G401.6 (cell line): ENCODE measurements around the gene KLHL28.

Experiments
- FAIRE-seq: peaks from 2 replicates; lab custom pipeline; 2012; peaks lifted over from hg19 to GRCh38; lab: Jason Lieb, UNC

The KLHL28 gene

DNA sequence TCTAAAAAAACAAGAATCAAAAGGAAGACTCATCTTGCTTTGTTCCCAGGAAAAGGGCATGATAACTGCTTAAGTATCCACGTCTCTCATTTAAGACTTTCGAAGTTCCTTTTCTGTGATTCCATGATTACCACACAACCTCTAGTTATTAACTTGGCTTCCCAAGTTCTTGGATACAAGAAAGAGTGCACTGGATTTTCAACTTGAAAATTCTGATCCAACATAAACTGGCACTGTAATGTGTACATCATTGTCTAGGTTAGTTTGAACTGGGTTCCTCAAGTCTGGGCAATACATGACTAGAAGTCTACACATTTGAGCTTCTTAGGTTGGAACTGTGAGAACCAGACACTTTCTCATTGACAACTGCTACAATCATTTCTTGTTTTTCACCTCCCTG lies 1.6 kb downstream of the KLHL28 start:
- no peak for FAIRE-seq

DNA sequence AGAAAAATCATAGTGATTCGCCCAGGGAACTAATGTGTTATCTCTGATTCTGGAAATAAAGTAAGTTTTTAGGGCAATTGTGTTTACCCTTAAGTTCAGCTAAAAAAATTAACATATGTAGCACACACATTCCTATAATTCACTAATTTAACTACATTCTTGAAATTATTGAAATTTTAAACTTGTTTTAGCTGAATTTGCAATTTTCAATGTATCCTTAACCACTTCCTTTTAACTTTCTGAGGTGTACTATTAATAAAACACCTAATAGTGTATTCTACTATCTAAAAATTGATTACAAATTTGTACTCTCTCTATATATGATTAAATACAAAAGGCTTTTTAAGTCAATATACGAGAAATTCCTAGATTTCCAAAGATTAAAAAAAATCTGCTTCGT lies 2.2 kb downstream of the KLHL28 start:
- FAIRE-seq = no peak

DNA sequence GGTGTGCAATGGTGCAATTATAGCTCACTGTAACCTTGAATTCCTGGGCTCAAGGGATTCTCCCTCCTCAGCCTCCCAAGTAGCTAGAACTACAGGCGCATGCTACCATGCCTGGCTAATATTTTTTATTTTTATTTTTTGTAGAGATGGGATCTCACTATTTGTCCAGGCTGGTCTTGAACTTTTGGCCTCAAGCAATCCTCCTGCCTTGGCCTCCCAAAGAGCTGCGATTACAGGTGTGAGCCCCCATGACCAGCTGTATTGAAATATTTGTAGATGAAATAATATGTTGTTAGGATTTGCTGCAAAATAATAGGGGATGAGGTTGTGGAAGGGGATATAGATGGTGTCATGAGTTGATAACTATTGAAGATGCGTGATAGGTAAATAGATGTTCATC lies 4.9 kb downstream of the KLHL28 start:
- FAIRE-seq = no peak

DNA sequence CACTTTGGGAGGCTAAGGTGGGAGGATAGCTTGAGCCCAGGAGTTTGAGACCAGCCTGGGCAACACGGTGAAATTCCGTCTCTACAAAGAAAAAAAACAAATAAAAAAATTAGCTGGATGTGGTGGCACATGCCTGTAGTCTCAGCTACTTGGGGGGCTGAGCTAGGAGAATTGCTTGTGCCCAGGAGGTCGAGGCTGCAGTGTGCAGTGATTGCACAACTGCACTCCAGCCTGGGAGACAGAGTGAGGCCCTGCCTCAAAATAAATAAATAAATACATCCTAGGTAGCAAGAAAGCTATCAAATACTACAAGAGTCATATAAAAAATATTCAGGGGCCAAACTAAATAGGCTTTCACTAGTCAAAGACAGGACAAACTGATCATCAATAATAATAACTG lies 6.2 kb downstream of the KLHL28 start:
- FAIRE-seq = no peak

DNA sequence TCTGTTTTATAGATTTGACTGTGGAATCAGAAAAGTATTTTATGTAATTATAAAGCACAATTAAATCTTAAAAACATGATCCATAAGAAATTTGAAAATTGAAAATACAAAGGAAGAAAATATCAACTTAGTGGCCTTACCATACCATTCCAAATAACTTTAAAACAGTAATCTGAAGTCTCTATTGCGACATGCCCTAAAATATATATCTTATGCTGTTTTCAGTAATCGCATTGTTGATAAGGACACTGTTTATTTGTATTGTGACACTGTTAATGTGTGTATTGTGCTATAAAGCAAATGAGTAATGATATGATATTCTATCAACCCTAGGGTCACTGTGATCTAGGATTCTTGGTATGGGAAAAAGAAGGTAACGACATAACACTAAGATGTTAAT lies 7.0 kb downstream of the KLHL28 start:
- FAIRE-seq = no peak

DNA sequence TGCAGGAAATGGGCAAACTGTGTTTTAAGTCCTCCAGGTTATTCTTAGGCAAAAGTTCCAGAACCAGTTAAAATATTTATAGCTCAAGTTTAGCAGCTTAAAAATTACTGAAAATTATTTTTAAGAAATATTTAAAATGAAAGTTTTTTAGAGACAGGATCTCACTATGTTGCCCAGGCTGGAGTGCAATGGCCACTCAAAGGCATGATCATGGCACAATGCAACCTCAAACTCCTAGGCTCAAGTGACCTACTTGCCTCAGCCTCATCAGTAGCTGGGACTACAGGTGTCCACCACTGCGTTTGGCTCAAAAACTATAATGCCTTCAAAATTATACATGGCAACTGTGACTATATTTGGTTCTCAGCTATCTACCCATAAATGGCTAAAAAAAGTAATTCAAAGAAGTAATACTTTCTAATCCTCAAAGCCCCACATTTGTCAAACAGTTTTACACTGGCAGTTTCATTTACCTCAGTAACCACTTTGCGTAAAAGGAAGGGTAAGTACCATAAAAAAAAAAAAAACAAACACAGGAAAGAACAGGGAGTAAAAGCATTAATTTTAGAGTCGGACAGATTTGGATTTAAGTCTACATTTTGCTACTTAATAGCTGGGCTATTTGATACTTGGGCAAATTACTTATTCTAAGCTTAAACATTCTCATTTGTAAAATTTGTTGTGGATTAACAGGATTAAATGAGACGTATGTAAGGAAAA lies 9.2 kb downstream of the KLHL28 start:
- FAIRE-seq = no peak

DNA sequence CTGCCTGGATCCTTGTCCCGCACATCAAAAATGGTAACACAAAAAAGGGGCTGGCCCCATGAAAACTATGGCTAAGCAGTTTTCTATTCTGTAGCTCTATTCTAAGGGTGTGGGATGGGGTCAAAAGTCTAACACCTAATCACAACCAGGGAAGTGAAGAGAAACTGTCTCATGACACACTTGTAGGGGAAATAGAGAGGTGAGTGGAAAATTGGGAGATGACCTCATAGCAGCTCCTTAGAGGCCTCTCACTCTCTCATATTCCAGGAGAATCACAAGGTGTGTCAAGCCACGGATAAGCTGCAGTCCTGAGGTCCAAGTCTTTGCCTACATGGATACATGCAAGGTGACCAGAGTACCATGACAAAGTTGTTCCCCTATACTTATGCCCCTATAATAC lies 10.7 kb downstream of the KLHL28 start:
- FAIRE-seq = no peak

DNA sequence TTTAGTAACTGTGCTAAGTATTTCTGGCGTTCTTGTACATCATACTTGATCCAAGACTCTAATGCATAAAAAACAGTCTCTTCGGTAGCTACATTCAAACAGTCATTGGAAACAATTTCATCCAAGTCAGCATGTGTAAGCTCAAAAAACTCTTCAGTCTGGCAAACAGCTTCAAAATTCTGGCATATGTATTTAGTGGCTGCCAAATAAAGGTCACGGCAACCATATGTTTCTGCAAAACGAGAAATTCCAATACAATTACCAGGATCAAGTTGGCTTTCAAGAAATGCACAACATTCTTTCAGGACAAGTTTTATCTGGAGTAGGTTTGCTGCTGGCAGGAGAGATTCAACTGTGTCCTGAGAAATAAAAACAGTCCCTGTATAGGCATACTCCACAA lies 16.5 kb downstream of the KLHL28 start:
- no peak for FAIRE-seq

DNA sequence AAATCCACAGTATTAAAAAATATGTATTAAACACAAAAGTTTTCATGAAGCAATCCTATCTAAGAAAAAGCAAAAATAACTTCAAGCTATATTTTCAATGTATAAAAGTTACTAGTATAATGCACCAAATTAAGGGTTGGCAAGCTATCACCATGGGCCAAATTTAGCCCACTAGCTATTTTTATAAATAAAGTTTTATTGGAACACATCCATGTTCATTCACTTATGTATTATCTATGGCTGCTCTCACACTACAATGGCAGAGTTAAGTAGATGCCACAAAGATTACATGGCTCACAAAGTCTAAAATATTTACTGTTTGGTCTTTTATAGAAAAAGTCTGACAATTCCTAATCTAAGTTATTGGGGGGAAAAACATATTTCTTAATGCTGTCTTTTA lies 17.6 kb downstream of the KLHL28 start:
- FAIRE-seq = no peak

DNA sequence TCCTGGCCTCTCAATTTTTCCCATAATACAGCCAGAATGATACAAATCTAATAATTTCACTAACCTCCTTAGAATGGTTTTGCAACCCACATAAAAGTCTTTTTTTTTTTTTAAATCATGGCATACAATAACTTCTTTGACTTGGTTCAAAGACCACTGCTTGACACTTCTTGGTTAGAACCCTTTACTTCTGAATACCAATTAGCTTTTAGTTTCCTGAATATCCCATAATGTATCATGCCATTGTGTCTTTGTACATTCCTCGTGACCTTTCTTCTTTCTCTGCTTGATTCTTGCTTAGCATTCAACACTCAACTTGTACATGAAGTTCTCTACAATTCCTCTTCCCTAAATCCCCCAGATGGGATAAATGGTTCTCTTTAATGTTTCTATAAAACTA lies 19.3 kb downstream of the KLHL28 start:
- no peak for FAIRE-seq

DNA sequence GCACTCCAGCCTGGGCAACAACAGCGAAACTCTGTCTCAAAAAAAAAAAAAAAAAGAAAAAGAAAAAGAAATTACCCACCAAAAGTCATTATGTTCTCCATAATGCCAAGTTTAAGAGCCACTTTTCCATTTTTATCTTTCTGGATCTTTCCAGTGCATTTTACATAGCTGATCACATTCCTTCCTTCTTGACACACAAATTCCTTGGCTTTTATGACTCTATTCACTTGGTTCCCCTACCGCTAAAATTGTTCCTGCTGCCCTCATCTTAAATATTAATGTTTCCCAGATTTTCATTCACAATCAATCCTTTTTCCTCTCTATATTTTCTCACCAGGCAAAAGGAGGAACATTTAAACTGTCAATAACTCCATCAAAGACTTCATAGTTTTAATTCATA lies 20.2 kb downstream of the KLHL28 start:
- no peak for FAIRE-seq

DNA sequence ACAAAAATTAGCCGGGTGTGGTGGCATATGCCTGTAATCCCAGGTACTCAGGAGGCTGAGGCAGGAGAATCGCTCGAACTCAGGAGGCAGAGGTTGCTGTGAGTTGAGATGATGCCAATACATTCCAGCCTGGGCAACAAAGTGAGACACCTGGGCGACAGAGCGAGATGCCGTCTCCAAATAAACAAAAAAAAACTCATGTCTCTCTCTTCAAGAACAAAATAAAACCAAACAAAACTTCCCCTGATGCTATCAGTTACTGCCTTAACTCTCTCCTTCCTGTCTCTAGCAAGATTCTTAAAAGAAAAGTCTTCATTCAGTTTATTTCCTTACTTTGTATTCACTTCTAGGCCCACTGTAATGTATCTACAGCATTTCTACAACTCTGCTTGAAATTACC lies 20.8 kb downstream of the KLHL28 start:
- FAIRE-seq = no peak

DNA sequence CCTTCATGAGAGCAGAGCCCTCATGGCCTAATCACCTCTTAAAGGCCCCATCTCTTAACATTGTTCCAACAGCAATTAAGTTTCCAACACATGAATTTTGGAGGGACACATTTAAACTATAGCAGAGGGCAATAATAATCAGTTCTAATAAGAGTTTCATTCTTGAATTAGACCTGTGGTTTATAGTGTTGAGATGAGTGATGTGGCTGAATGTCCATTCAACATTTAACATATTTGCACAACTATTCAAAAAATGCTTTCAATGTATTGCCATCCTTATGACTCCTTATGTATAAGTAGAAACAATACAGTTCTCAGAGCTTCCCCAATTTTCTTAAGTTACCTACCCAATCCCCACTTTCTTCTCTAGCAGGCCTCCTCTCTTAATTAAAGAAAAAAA lies 21.5 kb downstream of the KLHL28 start:
- no peak for FAIRE-seq

DNA sequence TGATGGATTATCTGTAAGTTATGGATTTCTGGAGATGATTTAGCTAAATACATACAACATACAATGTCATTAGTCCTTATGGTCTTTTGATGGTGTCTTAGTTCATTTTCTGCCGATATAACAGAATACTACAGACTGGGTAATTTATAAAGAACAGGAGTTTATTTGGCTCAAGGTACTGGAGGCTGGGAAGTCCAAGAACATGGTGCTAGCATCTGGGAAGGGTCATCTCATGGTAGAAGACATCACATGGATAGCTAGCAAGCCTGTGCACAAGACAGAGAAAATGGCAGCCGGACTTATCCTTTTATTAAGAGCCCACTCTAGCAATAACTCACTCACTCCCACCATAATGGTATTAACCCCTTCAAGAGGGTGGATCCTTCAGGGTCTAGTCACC lies 24.2 kb downstream of the KLHL28 start:
- FAIRE-seq = no peak

DNA sequence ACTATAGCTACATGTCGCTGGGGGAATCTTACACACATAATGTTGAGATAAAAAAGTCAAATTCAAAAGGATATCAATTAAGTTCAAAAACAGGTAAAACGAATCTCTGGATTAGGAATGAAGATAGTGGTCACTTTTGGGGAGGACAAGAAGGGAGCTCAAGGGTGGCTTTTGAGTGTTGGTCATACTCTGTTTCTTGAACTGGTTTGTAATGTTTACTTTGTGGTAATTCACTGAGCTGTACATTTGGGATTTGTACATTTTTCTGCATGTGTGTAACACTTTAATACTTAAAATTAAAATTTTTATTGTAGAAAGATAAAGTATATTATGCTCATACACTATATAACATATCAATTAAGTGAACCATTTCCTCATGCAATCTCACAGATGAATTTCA lies 26.6 kb downstream of the KLHL28 start:
- FAIRE-seq = no peak

DNA sequence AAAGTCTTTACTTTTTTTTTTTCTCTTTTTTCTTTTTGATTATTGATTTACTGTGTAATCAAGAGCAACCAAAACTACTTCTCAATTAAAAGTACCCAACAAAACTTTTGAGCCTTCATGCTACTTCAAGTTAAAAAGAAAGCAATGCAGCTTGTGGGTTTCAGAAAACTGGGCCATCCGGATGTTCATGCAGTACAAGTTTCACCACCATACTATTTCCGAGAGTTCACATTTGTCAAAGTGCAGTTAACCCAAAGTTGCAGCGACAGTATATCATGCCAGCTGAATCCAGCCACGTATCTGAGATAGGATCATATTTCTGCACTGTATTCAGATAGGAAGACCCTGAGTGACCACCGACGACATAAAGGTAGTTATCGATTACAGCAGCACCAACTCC lies 33.0 kb downstream of the KLHL28 start:
- no peak for FAIRE-seq

DNA sequence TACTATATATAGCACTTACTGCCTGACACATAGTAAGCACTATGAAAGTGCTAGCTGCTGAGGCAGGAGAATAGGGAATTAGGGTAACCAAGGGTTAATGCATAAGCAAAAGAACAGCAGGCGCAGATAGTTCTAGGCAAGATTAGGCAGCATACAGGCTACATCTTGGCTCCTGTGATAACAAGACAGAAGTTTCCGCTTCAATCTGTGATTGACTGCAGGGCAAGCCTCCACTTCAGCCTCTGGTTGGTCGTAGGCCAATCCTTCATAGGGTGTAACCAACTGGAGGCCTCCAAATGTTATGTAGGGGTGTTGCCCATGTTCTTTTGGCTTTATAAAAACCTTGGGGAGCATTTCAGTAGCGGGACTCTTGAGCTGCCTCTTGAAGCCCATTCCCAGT lies 46.9 kb downstream of the KLHL28 start:
- no peak for FAIRE-seq

DNA sequence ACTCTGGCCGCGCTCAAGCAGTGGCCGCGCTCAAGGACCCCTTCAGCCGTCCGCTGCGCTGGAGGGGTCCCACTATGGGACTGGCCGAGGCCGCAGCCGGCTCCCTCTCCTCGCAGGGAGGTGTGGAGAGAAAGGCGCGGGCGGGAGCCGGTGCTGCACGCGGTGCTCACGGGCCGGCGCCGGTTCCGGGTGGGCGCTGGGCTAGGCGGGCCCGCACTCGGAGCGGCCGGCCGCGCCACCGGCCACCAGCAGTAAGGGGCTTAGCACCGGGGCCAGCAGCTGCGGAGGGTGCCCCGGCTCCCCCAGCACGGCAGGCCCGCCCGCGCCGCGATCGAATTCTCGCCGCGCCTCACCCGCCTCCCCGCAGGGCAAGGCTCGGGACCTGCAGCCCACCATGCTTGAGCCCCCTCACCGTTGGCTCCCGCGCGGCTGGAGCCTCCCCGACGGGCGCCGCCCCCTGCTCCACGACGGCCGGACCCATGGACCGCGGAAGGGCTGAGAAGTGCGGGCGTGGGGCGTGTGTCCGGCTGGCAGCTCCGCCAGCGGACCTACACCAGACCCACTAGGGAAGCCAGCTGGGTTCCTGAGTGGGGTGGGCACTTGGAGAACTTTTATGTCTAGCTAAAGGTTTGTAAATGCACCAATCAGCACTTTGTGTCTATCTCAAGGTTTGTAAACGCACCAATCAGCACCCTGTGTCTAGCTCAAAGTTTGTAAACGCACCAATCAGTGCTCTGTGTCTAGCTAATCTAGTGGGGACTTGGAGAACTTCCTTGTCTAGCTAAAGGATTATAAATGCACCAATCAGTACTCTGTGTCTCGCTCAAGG lies 49.5 kb downstream of the KLHL28 start:
- FAIRE-seq = no peak

DNA sequence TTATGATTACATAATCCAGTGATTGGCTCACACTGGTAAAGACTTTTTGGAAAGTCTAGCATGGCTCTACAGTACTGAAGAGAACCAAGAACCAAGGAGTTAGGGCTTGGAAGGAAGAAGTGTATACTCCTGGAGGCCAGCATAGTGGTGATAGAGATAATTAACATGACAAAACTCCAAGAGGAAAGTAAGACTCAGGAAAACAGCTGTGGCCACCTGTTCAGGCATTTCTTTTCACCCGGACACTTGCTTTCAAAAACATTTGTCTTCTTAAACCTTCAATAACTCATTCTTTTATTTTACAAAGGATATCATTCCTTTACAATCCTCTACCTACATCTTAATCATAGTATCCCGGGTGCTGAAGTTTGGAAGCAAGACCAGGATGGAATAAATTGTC lies 50.9 kb downstream of the KLHL28 start:
- FAIRE-seq = no peak

DNA sequence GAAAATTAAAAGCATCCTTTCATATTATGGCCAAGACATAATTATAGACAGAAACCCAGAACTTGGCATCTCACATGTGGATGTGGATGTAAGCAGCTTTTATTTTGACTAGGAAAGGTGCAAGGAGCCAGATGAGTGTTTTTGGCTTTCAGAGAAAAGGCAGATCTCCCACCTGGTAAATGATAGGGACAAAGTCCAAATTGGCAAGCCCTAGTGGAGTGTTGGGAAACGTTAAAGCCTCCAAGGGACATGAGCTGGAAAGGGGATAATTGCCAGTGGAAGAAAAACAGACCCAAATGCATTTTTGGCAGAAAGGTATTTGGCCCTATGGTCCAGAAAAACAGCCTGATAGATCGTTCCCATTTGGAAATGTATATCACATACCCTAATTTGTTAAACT lies 60.1 kb downstream of the KLHL28 start:
- FAIRE-seq = no peak

DNA sequence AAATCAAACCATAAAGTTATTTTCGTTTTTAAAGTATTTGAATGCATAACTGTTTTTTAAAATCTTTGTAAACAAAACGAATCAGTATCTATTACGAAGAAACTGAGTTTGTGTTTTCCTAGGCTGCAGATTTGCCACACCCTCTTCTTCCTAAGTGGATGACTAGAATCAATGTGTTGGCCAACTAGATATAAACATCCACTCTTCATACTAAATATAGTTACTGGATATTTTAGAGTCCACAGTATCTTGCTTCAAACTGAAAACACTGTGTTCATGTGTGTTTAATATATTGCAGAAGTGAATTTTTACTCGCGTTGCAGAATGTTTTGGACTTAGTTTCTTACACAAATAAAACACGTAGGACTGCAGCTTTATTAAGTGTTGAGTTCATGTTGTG lies 63.2 kb downstream of the KLHL28 start:
- no peak for FAIRE-seq

DNA sequence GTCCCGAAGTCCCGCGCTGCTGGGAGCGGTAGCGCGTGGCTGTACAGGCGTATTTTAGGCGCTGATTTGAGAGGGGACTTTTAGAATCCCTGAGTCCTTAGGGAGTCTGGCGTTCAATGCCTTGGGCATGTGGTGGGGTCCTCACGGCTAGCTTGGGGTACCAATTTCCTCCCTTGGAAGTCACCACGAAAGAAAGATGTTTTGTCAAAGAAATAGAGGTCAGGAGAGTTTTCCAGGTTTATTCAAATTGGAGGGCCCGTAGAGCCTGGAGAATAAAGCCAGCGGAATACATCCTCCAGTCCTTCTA lies 63.9 kb downstream of the KLHL28 start:
- FAIRE-seq = no peak

DNA sequence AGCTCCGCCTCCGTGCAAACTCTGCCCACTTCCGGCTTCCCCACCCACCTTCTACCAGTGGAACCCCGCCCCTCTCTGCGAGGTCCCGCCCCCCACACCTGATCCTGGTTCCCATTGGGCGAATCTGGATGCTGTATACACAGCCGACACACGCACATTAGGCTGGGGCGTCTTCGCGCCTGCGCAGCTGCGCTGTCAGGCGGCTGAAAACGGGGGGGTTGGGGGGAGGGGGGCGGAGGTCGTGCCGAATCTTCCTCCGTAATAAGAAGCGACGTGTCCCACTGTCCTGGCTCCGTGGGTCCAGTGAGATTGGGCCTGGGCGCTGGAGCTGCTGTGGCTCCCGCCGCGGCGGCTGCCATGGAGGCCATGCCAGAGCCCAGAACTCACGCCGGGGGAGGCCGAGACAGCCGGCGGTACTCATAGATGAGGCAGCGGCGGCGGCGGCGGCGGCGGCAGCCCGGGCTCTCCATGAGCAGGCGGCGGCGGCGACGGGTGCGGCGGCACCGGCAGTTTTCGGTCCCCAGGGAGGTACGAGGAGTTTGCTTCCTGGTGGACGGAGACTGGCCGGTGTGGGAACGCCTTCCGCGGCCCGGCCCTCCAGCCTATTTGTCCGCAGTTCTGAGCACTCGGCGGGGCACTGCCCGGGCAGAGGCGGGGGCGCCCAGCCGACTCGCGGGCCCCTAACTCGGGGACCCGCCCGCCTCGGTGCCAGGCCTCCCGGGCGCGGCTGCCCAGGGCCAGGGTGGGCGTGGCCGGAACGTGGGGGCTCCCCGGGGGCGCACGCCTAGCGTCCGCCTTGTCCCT lies 64.5 kb downstream of the KLHL28 start:
- FAIRE-seq = peak; percentile 96
